ENCODE results near the gene MAN1C1. TPM values are rescaled to one million over a fixed set of nuclear protein-coding genes. Genes with fewer than 3 reads are reported as not detected.

MAN1C1 gene
- total and polyA plus RNA-seq, 9 of the 15 experiments (the other 6 are each of a cell fraction or from before 2014, with no cell fraction given) = 0.04 to 0.44 (median 0.10) TPM; not detected in 3

DNA sequence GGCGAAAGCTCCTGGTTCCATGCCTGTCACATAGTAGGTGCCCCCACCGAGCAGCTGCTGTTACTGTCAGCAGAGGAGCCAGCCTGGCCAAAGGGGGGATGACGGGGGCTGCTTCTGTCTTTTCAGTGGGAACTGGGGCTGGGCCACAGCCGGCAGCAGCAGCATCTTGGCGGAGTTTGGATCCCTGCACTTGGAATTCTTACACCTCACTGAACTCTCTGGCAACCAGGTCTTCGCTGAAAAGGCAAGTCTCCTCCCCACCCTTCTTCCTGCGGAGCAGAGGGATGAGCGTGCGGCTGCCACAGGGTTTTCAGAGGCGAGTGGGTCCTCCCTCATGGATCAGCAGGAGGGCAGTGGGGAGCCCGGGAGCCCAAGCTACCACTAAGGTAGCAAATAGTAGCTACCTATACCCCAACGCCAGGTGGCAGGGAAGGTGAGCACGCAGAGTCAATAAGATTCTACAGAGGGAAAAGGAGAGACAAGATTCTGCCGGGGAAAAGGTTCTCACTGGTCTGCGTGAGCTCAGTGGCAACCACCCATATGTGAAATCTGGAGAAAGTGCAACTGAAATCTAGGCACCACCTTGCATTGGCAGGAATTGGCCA lies 142.0 kb downstream of the MAN1C1 start (continued):
- TF ChIP-seq, protein P1, sequence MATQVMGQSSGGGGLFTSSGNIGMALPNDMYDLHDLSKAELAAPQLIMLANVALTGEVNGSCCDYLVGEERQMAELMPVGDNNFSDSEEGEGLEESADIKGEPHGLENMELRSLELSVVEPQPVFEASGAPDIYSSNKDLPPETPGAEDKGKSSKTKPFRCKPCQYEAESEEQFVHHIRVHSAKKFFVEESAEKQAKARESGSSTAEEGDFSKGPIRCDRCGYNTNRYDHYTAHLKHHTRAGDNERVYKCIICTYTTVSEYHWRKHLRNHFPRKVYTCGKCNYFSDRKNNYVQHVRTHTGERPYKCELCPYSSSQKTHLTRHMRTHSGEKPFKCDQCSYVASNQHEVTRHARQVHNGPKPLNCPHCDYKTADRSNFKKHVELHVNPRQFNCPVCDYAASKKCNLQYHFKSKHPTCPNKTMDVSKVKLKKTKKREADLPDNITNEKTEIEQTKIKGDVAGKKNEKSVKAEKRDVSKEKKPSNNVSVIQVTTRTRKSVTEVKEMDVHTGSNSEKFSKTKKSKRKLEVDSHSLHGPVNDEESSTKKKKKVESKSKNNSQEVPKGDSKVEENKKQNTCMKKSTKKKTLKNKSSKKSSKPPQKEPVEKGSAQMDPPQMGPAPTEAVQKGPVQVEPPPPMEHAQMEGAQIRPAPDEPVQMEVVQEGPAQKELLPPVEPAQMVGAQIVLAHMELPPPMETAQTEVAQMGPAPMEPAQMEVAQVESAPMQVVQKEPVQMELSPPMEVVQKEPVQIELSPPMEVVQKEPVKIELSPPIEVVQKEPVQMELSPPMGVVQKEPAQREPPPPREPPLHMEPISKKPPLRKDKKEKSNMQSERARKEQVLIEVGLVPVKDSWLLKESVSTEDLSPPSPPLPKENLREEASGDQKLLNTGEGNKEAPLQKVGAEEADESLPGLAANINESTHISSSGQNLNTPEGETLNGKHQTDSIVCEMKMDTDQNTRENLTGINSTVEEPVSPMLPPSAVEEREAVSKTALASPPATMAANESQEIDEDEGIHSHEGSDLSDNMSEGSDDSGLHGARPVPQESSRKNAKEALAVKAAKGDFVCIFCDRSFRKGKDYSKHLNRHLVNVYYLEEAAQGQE (IDR thresholded peaks at IDR 0.05; ENCODE audit: borderline replicate concordance) = peak; percentile 49; the same call in 1 of the 2 replicates
- TF ChIP-seq, protein P1 (CRISPR knock-in tag; IDR thresholded peaks at IDR 0.05; ENCODE audit: low read depth) = no peak
- no peak for TF ChIP-seq ZBTB8A (IDR thresholded peaks at IDR 0.05; ENCODE audit: partially characterized antibody)
- TF ChIP-seq U2AF1 (optimal IDR thresholded peaks at IDR 0.05; ENCODE audit: low read depth, low read length) = no peak
- TF ChIP-seq YBX1 (IDR thresholded peaks at IDR 0.05) = no peak
- TF ChIP-seq ASH1L (IDR thresholded peaks at IDR 0.05; ENCODE audit: borderline replicate concordance, low read depth, partially characterized antibody) = no peak
